HG02840 (cell line): ENCODE data around the gene ELL.

Source experiments
- ATAC-seq: cut with Tn5 transposase; IDR thresholded peaks from one replicate; pipeline ENCODE4 v1.9.1; 2021; ENCODE audit warnings: mild to moderate bottlenecking, moderate library complexity, moderate number of reproducible peaks; ENCODE audit not compliant: unreplicated experiment, low FRiP score

ELL gene

DNA sequence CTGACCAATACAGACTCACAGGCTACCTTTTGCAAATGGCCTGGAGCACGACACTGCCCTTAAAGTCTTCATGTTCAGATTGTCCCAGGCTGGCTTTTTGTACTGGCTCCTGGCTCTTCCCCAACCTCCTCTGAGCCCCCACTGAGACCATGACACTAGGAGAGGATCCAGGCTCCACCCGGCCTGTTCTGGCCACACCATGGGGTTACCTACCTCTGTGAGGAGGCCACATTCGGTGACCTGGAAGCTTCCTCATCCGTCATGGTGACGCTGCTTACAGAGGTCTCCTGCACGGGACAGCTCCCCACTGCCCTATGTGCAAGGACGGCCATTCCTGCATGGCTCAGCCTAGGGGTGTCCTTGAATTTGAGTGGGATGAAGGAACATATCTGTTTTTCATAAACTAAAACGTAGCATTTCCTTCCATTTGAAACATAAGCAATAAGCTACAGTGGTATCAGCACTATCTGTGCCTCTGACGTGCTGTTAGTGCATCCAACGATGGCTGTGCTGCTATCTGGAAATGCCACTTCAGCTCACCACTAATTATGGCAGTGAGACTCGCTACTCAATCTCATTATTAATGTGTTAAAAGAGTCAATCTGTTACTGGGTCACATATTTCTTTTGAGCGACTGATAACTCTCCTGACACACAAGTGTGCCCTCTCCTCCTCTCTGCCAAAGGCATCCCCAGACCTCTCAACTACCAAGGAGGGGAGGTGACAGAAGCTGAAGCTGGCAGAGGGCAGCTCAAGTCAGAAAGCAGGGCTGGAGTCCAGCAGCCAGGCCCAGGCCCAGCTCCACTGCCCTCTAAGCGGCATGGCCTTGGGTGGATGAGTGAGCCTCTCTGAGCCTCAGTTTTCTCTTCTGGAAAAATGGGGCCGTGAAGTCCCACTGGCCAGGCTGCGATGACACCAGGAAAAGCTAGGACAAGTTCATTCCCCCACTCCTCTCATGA is 29.6 kb downstream of the ELL start:
- no peak for ATAC-seq

- ATAC-seq: no peak
Observed at GRCh38 chr19:18490728-18491127, 31.1 kb downstream of the ELL start.

GRCh38 chr19:18489627-18490184 is 32.2 kb downstream of the ELL start:
- ATAC-seq: no peak

- no peak for ATAC-seq
Observed at GRCh38 chr19:18488838-18489626, 32.8 kb downstream of the ELL start.

DNA sequence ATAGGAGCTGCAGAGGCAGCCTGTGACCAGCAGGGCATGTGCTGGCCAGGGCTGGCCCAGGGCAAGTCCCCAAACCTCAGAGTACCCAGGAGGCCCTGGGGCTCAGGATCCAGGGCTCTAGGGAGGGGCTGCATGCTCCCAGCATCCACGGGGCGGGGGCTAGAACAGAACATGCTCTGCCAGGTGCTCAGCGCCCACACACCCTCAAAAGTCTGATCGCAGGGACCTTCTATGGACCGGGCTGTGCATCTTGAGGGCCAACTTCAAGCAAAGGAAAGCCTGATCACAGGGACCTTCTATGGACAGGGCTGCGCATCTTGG is 33.5 kb downstream of the ELL start:
- ATAC-seq: no peak

GRCh38 chr19:18487576-18488402 is 34.1 kb downstream of the ELL start:
- ATAC-seq: no peak

GRCh38 chr19:18486746-18487145 is 35.1 kb downstream of the ELL start:
- no peak for ATAC-seq

DNA sequence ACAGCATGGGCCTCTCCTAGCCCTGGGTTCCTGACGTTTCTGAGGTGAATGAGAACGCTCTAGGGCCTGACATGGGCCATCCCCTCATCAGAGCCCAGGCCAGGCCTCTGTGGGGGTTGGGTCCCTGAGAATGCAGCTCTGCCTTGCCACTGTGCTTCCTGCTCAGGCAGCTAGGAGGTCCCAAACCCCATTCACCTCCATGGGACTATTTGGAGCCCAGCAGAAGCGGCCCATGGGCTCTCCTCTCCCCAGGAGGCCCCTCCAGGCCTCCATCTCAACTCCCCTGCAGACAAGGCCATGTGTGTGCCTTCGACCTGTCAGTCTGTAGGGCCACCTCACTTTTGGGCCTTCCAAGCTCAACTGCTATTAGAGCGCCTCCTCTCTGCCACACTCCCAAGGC is 36.9 kb downstream of the ELL start:
- ATAC-seq: no peak

DNA sequence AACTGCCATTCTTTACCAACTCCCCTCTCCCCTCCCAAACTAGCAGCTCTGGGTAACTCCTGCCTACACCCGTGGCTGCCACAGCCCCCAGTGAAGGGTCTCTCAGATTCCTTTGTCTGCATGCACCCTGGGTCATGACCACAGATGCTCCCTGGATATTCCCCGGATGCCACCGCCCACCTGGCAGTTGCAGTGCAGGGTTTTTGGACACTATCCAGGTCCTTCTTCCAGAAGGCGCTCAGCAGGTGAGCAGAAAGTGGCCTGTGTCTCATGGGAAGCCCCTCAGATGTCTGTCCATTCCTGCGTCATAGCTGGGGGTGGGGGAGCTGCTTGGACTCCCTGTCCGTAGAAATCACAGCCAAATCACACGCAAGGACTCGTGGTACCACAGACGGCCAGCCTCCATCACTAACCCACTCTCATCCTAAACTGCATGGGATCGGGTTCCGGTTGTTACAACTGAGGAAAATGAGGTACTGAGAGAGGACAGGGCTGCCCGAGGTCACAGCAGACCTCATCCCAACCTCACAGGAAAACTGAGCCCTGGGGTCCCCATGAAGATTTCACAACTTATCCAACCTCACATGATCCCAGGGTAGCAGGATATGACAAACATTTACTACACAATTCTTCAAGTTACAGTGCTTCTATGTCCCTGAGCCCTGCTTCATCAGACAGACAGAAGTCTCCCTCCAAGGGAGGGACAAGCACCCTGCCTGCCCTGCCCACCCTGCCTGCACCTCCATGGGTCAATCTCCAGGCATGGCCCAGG is 38.6 kb downstream of the ELL start:
- no peak for ATAC-seq

DNA sequence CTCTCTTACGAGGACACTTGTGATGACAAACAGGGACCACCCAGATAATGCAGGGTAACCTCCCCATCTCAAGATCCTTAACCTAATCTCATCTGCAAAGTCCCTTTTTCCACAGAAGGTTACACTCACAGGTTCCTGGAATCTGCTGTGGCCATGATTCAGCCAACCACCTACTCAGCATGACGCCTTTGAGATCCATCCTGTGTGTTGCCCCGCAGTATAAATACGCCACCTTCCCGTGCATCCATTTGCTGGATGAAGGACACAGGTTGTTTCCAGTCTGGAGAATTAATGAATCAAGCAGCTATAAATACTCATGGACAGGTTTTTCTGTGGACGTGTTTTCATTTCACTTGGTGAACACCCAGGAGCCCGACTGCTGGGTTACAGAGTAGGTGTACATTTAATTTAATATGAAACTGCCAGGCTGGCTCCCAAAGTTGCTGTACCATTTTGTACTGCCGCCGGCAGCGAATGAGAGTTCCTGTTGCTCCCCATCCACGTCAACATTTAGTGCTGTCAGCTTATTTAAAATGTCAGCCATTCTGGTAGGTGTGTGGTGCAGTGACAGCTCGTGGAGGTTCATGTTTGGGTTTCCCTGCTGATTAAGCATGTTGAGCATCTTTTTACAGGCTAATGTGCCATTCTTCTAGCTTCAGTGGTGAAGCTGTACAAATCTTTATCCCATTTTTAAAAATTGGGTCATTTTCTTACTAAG is 40.2 kb downstream of the ELL start:
- ATAC-seq: no peak

DNA sequence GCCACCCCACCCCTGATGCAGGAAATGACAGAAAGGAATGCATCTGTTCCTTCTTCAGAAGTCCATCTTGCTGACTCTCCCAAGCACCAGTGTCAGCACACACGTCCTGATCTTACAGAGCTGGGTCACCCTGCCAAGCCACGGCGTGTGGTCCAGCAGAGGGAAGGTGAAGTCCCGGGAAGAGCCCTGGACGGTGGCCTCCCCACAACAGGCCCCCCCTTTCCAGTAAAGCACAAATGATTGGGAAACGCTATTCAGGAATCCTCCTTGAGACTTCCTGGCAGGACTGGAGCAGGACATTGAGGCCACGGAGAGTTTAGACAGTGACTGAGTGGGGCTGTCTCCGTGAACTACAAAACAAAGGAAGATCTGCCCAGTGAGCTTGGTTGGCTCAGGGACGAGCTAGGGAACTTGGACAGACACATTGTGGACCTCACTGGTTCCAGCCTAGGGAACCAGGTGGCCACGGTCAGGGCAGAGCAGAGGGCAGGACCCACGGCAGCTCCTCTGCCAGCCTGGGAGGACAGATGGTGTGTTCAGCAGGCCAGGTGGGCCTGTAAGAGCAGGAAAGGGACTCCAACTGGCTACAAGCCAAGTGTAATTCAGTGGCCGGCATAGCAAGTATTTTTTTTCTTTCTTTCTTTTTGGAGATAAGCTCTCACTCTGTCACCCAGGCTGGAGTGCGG is 41.7 kb downstream of the ELL start:
- ATAC-seq: no peak

- no peak for ATAC-seq
Observed at GRCh38 chr19:18478545-18479311, 43.1 kb downstream of the ELL start.

- no peak for ATAC-seq
Observed at GRCh38 chr19:18477974-18478373, 43.9 kb downstream of the ELL start.

GRCh38 chr19:18477042-18477779 is 44.7 kb downstream of the ELL start:
- no peak for ATAC-seq

DNA sequence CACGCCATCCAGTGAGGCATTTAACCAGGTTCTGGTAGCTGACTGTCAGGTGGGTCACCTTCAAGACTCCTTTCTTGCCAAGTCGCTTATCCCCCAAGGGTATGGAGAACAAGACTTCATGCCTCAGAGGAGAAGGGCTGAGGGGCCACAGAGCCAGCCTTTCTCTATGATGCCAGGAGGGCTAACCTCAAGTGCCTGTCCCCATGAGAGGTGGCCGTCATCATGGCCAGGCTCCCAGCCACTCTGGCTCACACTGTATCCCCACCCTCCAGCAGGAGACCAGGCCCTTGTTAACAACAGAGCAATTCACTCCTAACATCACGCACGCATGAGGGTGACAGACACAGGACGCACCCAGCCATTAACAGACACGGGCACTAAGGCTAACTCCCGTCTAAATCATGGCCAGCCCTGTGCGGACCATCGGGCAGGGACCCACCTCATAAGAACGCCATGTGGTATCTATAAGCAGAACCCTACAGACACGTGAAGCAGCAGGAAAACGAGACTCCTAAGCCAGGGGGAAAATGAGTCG is 45.3 kb downstream of the ELL start:
- ATAC-seq: no peak

DNA sequence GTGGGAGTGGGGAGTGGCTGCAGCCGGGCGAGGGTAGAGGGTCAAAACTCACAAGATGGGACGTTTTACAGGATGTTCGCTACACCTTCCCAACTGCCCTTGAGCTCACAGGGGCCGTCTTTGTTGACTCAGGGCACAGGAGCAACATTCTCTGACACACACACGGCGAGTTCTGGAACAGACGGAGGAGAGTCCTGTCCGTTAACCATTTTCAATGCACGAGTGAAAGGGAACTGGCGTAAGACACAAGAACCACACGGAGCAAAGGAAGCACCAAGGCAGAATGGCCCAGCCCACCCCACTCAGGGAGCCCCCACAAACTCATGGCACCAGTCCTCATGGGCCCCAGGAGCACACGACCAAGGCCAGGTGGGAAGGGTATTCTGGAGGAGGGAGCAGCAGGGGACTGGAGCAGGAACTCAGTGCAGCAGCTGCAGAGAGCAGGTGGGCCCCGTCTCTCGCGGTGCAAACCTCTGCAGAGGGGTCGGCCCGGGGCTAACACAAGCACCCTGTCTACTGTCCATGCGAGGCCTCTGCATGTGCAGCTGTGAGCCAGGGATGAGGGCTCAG is 46.0 kb downstream of the ELL start:
- no peak for ATAC-seq
